Upper lobe of left lung (tissue), 4 donors: ENCODE data around the gene RBM15B.

Experiments used
- CTCF ChIP-seq, 6 experiments: fragments of 450-650 bp in 4 of 6; fragments of 200-600 bp in 2 of 6; sonication (generic) in 2 of 6; IDR thresholded peaks; one replicate each; pipeline ENCODE4 v1.5.1; 2016 to 2019; ENCODE audit warnings: antibody characterized with exemption in 6 of 6
- POLR2A ChIP-seq, 4 donors: fragments of 450-650 bp; IDR thresholded peaks; one replicate each; pipeline ENCODE4 v1.5.1; 2016 to 2017; ENCODE audit warnings: antibody characterized with exemption in 4 of 4, mild to moderate bottlenecking in 2 of 4

- TF ChIP-seq CTCF (IDR thresholded peaks at IDR 0.05): no peak
- TF ChIP-seq POLR2A (IDR thresholded peaks at IDR 0.05): no peak
Measured at GRCh38 chr3:51445544-51446280, 54.6 kb downstream of the RBM15B start.
